HG02943 (cell line): ENCODE results near the gene MOG.

Experiments
- ATAC-seq: cut with Tn5 transposase; IDR thresholded peaks from one replicate; pipeline ENCODE4 v1.9.1; 2021; ENCODE audit warnings: mild to moderate bottlenecking, low read depth, moderate library complexity; ENCODE audit not compliant: unreplicated experiment

MOG gene

GRCh38 chr6:29656798-29657197 is at the start of gene MOG:
Gene MOG (plus strand): TSS chr6:29657092. CDS start chr6:29657210, 118 bp downstream.
- ATAC-seq = no peak

DNA sequence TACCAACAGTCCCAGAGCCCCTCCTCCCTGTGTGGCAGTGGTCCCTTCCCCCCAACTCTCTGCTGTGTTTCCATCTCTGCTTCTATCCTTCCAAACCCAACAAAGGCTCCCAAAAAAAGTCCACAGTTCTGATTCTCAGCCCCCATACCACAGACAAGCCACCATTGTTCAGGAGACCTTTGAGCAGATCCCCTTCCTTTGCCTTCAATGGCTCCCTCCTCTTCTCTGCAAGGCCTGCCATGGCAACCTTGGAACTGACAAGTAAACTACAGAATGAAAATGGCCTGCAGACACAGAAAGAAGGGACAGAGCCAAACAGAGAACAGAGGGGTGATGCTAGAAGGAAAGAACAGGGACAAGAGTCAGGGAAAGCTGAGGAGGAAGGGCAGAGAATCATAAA is 48.8 kb upstream of the MOG start:
- no peak for ATAC-seq

DNA sequence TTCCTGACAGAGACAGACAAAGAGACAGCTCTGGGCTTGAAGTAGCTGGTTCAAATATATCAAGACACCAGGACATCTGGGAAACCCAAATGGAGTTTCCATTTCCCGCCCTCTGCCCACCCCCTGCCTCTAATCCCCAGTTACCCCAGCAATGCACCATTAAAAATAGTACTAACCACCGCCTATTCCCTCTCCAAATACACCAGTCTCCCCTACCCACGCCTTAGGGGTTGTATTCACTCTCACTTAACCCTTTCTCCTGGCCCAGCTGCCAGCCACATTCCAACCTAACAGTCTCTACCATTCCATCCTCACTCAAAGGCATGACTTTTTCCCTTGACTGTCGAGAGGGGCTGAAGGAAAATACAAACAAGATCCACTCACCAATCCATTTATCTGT is 46.4 kb upstream of the MOG start:
- ATAC-seq = no peak

DNA sequence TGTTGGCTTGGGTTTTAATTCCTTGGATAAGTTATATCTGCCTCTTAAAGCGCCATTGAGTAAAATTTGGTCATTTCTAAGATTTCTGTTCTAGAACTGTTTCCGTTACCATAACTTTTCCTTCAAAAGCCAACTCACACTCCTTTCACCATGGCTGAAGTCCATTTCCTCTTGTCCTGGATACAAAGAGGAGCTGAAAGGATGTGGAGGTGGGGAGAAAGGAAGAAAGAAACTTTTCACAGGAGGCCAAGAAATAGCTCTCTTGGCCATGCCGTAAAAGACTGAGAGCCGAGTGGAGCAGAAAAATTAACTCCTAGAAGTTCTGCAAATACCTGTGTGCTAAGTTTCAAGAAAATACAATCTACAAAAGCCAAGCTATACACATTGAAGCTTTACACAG is 45.5 kb upstream of the MOG start:
- no peak for ATAC-seq

GRCh38 chr6:29617782-29618554 is 38.9 kb upstream of the MOG start:
- no peak for ATAC-seq

DNA sequence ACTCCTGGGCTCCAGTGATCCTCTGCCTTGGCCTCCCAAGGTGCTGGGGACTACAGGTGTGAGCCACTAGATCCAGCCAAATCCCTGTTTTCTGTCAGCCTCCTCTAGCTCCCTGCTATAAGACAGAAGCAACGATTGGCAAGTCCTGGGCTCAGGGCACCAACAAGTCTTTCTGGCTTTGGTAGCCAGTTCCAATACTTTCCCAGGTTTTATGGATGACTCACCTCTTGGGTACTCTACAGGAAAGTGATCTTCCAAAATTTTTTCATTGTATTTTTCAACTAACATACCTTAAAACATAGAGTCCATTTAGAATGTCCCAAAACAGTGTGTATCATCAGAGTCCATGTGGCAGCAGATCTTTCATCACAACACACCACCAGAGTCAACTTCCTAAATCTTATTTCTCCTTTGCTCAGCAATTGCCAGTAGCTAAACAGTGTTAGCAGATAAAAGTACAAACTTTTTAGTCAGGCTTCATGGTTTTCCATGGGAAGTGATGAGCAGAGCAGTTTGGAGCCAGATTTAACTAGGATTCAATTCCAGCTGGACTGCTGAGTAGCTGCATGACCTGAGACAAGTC is 37.2 kb upstream of the MOG start:
- ATAC-seq = no peak

DNA sequence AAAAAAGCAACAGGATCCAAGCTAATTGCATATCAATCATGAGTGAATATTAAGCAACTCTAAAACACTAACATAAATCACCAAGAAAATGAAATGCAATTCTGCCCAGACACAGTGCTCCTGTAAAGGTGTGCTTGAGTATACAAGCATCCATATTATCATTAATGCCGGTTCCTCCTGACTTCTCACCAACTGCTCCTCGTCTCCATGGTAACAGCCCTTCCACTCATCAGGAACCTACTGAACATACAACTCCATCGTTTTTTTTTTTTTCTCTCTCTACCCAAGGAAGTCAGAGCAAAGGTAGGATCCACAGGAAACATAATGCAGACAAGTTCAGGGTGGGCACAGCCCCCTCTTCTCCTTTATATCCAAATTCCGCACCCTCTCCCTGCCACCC is 36.3 kb upstream of the MOG start:
- ATAC-seq = no peak

DNA sequence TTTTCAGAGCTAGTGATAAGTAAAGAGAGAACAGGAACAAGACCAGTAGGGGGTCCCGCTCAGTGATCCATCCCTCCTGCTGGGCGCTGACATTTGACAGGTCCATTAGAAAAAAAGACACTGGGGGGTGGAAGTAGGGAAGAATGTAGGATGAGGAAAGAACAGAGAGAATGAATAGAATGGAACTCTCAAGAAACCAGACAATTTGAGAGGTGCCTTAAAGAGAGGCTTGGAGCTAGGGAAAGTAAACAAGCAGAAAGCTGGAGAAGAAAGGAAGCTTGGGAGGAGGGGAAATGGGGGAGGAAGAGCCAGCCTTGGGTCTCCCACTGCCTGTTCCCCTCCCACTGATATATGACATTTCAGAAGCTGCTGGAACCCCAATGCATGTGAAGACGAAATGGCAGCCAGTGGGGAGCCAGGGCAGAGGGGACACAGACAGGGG is 32.4 kb upstream of the MOG start:
- no peak for ATAC-seq

DNA sequence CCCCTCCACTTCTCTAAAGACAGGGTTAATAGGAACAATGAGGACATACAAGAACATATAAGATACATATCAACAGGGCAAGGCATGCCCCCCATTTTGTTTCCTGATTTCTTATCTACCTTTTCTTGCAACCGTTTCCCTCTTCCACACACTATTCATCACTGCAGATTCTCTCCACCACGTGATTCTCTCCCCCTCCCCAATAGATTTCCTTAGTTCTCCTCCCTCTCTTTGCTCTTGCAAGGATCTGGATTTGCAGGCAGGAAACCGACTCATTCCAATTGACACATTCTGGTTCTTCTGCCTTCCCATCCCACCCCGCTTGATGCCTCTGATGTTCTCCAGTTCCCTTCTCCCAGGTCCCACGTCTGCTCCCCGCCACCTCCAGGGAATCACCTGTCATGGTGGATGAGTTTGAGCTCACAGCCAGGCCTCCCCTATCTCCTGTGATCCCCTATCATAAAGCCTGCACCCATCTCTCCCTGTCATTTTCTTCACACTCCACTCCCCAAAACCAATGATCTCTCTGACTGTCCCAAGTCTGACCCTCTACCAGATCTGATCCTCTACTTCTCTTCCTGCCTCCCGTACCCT is 31.5 kb upstream of the MOG start:
- ATAC-seq = no peak

DNA sequence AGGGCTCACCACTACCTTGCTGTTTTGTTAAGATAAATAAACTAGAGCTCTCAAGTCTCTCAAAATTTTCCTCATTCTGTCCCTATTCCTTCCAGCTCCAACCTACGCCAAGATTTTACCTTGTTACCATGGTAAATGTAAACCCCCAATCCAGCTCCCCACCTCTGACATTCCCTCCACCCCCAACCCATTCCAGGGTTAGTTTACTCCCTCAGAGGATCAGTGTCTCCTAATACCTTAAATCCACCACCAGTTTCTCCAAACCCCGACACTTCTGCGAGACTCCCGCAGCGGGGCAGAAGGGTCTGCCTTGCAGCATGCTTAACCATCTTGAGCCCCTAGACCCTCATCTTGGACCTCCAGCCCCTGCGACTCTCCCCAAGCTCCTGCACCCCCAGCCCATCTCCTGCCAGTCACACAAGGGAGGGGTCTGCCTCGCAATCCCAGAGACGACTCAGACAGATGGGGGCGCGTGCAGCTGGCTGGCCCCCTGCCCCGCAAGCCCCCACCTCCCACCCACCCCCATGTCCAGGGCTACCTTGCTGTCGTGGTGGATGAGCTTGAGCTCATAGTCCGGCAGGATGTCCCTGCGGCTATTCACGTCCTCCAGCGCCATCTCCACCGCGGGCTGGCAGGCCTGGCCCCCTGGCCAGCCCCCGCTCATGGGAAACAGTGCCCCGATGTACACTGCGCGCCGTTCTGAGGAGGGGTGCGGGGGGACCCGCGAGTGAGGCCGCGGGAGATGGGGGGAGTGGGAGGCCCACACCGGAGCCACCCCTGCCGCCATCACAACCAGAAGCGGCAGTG is 29.7 kb upstream of the MOG start:
- no peak for ATAC-seq

DNA sequence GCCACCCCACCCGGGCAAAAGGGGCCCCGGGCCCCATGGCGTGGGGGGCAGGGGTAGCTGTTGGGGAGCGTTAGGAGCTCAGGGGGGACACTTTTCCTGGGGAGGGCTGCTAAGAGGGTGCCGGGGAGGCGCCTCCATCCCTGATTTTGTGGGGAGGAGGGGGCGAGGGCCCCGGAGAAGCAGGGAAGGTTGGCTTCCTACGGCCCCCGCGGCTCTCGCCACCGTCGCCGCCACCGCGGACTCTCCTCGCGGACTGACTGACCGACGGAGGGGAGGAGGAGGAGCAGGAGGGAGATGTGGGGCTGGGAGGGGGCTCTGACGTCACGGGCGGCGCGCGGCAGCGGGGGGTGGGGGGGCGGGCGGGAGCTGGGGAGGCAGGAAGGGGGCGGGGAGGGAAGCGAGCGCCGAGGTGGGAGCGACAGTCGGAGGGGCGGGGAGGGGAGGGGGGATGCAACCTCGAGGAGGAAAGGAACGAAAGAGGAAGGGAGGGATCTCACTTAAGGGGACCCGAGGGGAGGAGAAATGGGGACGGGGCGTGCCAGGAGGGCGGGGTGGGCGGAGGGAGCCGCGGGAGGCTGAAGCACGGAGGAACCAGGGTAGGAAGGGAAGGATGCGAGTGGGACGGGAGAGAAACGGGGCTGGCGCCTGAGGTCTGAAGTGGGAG is 29.0 kb upstream of the MOG start:
- no peak for ATAC-seq

- no peak for ATAC-seq
Observed at GRCh38 chr6:29628419-29629281, 28.2 kb upstream of the MOG start.

GRCh38 chr6:29629571-29629970 is 27.3 kb upstream of the MOG start:
- ATAC-seq = no peak

DNA sequence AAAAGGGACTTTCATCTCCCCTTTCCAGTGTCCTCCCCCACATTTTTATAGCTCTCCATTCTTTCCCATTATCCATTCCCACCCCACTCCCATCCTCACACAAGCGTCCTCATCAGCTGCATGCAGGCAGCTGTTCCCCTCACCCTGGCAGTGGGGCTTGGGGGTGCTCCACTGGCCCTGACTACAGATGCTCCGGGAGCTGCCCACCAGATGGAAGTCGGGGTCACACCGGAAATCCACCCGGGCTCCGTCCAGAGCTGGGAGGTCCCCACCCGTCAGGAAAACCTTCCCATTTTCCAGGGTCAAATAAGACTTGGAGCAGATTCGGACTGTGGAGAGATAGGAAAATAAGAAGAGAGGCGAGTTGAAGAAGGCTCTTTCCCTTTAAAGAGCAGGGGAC is 26.6 kb upstream of the MOG start:
- no peak for ATAC-seq

- ATAC-seq = no peak
Observed at GRCh38 chr6:29631209-29631810, 25.6 kb upstream of the MOG start.

DNA sequence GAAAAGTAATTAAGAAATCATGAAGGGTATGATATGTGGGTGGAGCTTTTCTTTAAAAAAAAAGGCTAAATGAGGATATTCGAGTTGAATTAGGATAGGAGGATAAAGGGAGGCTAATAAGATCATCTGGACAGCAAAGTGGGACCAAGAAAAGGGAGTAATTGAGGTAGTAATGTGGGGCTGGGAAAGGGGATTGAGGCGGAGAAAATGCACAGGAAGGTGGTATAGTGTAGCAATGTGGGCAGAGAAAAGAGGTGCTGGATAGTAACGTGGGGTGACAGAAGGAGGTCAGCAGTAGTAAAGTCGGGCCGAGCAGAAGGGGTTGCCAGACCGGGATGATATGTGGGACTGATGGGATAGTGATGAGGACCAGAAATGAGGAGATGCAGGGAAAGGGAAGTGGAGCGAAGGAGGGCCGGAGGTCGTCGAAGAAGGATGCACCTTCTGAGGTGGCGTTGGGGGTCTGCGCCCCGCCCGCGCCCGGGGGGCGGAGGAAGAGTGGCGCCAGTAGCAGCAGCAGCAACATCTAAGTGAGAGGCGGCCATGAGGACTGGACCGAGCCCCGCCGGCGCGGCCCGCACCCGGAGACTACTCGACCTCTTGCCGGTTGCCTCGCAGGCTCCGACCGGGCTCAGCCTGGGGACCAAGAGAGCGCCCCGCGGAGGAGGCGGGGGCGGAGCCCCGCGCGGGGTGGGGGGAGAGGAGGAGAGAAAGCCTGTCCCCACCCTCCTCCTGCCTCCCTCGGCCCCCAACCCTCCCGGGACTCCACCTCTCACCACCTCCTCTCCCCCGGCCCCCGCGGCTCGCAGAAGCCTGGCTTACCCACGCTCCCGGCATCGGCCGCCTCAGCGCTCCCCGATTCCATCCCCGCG is 24.8 kb upstream of the MOG start:
- no peak for ATAC-seq

- ATAC-seq = no peak
Observed at GRCh38 chr6:29632789-29633533, 23.9 kb upstream of the MOG start, which contains the start of gene GABBR1. Gene GABBR1 (minus strand): TSS chr6:29633183. CDS start chr6:29632385, 798 bp downstream.

- no peak for ATAC-seq
Observed at GRCh38 chr6:29633534-29633905, 23.4 kb upstream of the MOG start.
